ENCODE data around the gene ARHGAP26.

The ARHGAP26 gene

DNA sequence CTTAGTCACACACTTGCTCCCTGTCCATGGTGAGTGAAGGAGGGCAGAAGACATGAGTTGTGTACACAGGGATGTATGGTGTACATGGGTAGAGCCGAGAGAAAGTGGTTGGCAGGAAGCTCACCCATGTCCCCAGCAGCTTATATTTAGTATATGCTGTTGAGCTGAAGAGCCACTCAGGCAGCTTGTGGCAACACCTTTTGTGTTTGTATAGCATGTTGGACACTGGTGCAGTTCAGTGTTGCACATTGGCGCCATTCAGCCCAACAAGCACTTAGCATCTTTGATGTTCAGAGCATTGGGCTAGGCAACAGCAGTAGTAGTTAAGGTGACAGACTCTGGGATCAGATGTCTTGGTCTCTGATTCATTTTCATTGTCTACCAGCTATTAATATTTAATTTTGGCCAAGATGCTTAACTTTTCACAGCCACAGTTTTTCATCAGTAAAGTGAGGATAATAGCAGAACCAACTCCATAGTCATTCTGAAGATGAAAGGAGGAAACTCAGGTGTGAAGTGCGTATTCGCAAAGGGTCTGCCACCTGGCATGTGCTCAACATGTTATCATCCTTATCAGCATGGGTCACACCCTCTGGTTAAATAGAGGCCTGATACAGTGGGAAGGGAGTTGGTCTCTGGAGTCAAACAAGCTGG, 448.5 kb downstream of the ARHGAP26 start:
- no peak for DNase-seq

DNA sequence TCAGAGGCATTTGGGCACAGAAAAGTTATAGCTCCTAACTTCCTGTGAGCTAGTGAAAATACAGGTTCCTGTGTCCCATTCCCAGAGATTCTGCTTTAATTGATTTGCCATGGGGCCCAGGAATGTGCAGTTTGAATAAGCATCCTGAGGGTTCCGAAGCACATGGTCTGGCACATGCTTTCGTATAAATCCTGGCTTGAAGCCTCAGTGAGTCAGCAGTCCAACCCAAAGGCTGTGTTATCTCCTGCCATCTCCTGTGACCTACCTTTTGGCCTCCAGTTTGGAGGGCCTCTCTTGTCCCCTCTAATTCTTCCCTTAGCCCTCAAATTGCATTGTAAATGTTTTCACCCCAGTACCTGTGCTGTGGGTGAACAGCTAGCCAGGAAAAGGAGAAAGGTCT, 449.5 kb downstream of the ARHGAP26 start:
- no peak for DNase-seq

GRCh38 chr5:143220748-143221251, 450.6 kb downstream of the ARHGAP26 start:
- no peak for DNase-seq

GRCh38 chr5:143222287-143223231, 452.4 kb downstream of the ARHGAP26 start:
- peak; percentile 79 for DNase-seq

DNA sequence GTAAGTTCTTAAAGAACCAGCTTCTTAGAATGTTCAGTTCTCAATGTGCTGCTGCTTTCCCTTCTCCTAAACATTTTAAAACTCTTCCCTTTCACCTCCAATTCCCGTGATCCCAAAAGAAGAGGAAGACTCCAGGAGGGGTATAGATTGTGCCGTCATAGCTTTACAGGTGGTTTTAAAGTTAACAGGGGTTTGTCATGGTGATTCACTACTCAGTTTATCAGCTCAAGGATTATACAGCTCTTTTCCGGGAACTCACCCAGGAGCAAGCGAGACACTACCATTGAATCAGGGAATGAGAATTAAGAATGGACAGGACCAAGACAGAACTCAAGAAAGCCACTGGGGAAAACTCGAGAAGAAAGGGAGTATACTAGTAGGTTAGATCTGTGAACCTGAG, 454.5 kb downstream of the ARHGAP26 start:
- no peak for DNase-seq

- no peak for DNase-seq
Observed at GRCh38 chr5:143225511-143225910, 455.3 kb downstream of the ARHGAP26 start.

DNA sequence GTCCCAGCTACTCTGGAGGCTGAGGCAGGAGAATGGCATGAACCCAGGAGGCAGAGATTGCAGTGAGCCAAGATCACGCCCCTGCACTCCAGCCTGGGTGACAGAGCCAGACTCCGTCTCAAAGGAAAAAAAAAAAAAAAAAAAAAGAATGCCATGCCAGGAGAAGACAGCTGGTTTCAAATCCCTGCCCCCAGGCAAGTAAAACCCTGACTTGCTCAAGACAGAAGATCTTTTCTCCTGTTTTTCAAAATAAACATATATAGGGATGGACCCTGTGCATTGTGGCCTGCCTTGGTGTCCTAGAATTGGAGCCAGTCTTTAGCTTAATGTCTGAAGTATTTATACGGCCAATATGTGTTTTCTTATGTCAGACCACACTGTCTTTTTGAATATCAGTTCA, 456.2 kb downstream of the ARHGAP26 start:
- no peak for DNase-seq

GRCh38 chr5:143226872-143227271, 456.7 kb downstream of the ARHGAP26 start:
- DNase-seq, result no peak

GRCh38 chr5:143227301-143227700, 457.1 kb downstream of the ARHGAP26 start:
- DNase-seq, result no peak

DNA sequence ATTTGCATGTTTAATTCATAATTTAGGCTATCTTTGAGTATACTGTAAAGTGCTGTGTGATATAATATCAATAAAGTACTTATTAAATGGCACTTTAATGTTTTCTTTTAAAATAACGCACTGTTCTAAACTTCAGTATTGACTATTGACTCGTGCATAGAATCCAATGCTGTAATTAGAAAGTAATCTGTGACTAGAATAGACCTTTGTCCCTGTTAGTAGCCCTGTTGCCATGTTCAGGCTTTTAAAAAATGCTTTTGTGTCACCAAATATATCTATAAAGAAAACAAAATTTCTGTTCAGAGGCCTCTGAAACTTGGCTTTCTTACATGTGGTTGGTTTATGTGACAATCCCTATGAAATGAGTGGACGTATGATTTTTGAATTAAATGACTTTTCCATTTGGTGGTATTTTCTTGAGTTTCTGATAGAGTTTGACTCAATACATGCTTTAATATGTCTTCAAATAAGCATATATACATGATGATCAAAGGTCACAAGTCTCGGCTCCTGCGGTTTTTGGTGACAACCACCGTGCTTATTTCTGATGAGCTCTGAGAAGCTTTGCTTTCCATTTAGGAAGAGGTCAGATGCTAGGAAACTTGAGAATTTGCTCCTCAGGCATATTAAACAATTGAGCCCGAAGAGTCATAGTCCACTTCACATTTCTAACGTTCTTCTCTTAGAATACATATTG, 458.6 kb downstream of the ARHGAP26 start:
- peak; percentile 66 for DNase-seq

- DNase-seq, result no peak
Observed at GRCh38 chr5:143229426-143229895, 459.3 kb downstream of the ARHGAP26 start.

- peak; percentile 71 for DNase-seq
Observed at GRCh38 chr5:143229896-143230675, 459.9 kb downstream of the ARHGAP26 start.

GRCh38 chr5:143230676-143230996, 460.5 kb downstream of the ARHGAP26 start:
- DNase-seq, result no peak

GRCh38 chr5:143231416-143231815, 461.2 kb downstream of the ARHGAP26 start:
- no peak for DNase-seq

GRCh38 chr5:143231973-143232812, 462.0 kb downstream of the ARHGAP26 start:
- DNase-seq, result no peak

- no peak for DNase-seq
Observed at GRCh38 chr5:143233031-143233430, 462.9 kb downstream of the ARHGAP26 start.

DNA sequence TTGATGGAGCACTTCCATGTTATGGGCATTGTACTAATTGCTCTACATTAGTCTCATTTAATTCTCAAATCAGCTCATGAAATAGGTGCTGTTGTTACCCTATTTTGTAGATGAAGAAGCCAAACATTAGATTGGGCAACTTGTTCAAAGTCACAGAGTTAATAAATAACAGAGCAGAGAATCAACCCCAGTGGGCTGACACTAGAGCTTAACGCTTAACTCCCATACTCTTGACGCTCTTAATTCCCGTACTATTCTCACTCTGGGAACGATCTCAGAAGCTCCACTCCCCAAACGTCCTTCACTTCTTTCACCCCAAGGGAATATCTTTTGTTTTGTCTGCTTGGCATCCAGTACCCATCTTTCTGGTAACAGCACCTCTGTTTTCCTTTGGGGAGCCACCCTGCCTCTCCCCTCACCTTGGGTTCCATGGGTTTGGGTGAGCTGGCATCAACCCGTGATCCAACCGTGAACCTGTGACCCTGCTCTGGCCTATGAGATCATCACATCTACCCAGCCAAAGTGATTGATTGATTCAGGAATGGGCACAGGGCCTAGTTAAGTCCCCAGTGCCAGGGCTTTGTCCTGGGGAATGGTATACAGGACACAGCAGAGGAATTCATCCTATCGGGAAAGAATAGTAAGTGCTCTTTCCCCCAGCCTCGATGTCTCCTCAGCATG, 464.1 kb downstream of the ARHGAP26 start:
- no peak for DNase-seq

DNA sequence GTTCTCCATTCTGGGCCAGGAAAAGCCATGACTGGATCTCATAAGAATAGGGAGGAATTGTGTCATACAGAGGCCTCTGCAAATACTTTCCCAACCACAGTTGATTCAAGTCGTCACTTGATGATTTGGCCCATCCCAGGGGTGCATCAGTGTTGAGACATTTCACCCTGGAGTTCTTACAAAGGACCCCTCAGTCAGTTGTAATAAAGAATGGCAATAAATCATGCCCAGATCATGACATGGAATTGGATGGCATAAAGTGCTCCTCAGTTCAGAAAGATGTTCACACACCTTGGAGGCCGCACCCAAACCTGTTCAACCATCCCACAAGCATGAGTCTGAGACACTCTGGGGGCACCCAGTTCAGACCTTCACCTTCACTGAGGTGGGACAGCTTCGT, 465.2 kb downstream of the ARHGAP26 start:
- no peak for DNase-seq

GRCh38 chr5:143236682-143237081, 466.5 kb downstream of the ARHGAP26 start:
- no peak for DNase-seq

DNA sequence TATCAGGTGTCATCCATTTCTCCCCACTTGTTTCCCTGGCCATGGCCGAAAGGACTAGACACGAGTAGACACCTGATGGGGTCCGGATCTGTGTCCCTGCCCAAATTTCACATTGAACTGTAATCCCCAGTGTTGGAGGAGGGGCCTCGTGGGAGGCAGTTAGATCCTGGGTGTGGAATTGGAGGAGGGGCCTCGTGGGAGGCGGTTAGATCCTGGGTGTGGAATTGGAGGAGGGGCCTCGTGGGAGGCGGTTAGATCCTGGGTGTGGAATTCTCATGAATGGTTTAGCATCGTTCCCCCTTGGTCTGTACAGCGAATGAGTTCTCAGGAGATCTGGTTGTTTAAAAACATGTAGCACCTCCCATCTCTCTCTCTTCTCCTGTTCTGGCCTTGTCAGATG, 467.5 kb downstream of the ARHGAP26 start:
- DNase-seq, result no peak

- no peak for DNase-seq
Observed at GRCh38 chr5:143238620-143239019, 468.4 kb downstream of the ARHGAP26 start.
